GM12873 (cell line): Measurements from ENCODE around the gene SELENOV.

ENCODE experiments used
- TF ChIP-seq, protein P1 (sequence below): IDR thresholded peaks from 2 replicates; pipeline ENCODE4 v1.5.1; 2012; ENCODE audit warnings: low read depth, mild to moderate bottlenecking, moderate library complexity, low read length, control low read depth; ENCODE audit not compliant: insufficient read depth; ENCODE audit errors: missing control alignments

Gene SELENOV

DNA sequence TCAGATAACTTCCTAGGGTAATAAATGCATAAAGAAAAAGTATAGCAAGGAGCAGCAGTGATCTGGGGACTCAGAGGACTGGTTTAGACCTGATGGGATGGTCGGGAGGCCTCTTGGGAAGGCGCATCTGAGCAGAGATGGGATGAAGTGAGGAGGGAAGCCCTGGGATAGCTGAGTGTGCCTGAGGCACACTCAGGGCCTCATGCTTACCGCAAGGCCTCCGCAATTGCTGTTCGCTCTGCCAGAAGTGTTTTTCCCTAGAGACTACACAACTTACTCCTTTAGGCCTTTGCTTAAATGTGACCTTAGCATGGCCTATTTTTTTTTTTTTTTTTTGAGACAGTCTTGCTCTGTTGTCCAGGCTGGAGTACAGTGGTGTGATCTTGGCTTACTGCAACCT, 20.3 kb upstream of the SELENOV start:
- TF ChIP-seq, protein P1, sequence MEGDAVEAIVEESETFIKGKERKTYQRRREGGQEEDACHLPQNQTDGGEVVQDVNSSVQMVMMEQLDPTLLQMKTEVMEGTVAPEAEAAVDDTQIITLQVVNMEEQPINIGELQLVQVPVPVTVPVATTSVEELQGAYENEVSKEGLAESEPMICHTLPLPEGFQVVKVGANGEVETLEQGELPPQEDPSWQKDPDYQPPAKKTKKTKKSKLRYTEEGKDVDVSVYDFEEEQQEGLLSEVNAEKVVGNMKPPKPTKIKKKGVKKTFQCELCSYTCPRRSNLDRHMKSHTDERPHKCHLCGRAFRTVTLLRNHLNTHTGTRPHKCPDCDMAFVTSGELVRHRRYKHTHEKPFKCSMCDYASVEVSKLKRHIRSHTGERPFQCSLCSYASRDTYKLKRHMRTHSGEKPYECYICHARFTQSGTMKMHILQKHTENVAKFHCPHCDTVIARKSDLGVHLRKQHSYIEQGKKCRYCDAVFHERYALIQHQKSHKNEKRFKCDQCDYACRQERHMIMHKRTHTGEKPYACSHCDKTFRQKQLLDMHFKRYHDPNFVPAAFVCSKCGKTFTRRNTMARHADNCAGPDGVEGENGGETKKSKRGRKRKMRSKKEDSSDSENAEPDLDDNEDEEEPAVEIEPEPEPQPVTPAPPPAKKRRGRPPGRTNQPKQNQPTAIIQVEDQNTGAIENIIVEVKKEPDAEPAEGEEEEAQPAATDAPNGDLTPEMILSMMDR: no peak

DNA sequence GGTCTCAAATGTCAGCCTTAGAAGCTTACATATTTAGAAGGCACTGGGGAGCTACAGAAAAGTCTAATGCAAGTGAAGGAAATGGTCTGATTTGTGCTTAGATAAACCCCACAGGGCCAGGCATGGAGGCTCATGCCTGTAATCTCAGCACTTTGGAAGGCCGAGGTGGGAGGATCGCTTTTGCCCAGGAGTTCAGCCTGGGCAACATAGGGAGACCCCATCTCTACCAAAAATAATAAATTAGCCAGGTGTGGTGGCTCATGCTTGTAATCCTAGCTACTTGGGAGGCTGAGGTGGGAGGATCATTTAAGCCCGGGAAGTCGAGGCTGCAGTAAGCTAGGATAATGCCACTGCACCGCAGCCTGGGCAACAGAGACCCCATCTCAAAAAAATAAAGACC, 18.9 kb upstream of the SELENOV start:
- TF ChIP-seq, protein P1: no peak

DNA sequence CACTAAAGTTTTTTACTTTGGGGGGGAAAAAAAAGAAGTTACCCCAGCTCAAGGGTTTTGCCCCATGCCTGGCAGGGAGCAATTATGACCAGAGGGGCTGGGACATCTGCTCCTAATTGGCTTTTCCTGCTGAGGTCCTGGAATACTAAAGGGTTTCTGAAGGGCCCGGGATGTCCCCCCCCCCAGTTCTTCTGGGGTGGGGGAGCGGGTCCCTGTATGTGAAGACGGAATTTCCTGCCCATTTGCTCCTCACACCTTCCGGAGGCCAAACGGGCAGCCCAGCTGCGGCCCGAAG, 17.3 kb upstream of the SELENOV start:
- TF ChIP-seq, protein P1: no peak

DNA sequence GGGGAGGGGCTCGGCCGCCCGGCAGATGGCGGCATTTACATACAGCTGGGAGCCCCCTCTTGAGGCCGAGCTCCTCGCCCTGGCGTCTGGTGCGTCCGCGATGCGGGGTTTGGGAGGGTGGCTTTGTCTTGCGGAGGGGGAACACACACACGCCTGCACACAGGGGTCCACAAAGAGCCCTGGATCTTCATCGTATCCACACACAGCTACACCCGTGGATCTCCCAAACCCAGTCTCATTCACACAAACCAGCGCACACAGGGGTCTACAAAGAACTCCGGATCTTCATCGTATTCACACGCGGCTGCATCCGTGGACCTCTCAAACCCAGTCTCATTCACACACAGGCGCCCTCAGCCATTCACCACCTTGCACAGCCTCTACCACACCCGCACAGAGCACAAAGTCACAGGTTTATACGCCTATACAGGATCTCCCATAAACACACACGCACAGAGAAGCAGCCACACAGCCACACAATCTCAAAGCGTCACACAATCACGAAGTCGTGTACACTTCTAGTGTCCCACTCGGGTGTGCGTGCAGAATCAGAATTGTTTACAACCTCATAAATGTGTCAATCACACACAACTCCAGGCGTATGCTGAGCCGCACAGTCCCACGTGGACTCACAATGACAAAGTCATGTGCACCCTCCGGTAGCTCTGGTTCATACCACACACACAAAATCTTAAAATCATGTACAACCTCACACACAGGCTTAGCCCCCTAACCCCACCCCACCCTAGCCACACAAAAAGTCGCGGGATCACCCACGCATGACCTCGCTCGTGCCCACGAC, 16.7 kb upstream of the SELENOV start:
- TF ChIP-seq, protein P1: peak; percentile 31

DNA sequence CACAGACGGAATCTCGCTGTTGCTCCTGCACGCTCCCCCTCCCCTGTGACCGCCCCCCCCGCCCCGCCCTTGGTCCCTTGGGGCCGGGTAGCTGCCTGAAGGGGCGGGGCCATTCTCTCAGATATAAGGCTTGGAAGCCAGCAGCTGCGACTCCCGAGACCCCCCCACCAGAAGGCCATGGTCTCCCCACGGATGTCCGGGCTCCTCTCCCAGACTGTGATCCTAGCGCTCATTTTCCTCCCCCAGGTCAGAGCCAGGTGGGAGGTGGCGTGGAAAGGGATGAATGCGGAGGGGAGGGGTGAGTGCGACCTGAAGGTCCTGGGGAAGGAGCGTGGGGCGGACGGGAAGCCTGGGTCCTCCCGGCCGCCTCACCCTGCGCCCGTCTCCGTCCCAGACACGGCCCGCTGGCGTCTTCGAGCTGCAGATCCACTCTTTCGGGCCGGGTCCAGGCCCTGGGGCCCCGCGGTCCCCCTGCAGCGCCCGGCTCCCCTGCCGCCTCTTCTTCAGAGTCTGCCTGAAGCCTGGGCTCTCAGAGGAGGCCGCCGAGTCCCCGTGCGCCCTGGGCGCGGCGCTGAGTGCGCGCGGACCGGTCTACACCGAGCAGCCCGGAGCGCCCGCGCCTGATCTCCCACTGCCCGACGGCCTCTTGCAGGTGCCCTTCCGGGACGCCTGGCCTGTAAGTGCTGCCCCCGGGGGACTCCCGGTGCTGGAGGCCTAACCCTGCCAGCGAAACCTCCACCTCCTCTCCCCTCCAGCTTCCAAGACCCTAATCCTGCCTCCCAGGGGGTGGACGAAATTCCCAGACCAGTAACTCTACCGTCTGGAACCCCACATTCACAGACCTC, 15.9 kb upstream of the SELENOV start, which contains the start of gene DLL3:
TSS of gene DLL3 (plus strand) at position 150 of the 845 bp plus-strand sequence. CDS start at position 178, 28 bp downstream.
- TF ChIP-seq, protein P1: no peak

DNA sequence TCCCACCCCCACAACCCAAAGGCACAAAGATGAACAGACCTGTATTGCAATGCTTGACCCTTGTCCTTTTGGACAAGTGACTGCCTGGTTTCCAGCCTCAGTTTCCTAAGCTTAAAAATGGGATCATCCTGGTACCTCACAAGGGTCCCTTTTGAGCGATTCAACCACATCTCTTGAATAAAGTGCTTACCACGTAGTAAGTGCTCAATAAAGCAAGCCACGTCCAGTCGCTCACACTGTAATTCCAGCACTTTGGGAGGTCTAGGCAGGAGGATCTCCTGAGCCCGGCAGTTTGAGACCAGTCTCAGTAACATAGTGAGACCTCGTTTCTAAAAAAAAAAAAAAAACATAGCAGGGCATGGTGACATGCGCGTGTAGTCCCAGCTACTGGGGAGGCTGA, 15.0 kb upstream of the SELENOV start:
- TF ChIP-seq, protein P1: no peak

DNA sequence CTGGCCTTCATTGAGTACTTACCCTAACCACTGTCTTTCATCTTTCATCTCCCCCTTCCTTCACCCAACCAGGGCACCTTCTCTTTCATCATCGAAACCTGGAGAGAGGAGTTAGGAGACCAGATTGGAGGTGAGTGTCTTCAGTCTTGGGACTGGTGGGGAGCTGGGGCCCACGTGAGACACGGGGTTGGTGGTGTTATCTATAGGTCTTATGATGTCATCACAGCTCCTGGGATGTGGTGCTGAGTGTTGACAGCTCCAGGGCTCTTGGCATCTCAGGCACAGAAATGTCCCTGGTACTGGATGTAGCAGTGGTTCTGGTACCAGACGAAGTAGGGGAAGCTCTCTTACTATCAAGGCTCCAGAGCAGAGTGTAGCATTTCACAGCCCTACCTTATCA, 14.4 kb upstream of the SELENOV start:
- TF ChIP-seq, protein P1: no peak
